ENCODE results near the gene ZFP37.

Gene ZFP37

DNA sequence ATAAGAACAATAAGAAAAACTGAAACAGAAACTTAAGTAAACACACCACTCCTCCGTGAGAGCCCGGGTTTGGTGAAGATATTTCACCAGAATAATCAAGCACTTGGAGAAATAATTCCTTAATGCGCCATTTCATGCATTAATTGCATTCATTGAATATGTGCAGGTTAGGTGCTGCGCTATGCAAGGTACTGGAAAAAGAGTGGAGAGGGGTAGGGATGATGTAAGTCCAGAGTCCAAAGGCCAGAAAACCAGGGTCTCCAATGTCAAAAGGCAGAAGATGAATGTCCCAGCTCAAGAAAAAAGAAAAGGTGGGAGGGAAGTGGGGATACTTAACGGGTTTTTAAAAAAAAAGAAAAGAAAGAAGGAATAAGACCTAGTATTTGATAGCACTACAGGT, 669 bp upstream of the ZFP37 start:
- in situ Hi-C loops (cut with HindIII; ENCODE audit: low sequenced_read_pairs), result no loop called here
- DNase-seq (ENCODE audit: low read depth), result no peak
- H3K4me3 ChIP-seq (ENCODE audit: low read depth, low read length), result peak overlapping the region; percentile 63
- TF ChIP-seq, protein P1, sequence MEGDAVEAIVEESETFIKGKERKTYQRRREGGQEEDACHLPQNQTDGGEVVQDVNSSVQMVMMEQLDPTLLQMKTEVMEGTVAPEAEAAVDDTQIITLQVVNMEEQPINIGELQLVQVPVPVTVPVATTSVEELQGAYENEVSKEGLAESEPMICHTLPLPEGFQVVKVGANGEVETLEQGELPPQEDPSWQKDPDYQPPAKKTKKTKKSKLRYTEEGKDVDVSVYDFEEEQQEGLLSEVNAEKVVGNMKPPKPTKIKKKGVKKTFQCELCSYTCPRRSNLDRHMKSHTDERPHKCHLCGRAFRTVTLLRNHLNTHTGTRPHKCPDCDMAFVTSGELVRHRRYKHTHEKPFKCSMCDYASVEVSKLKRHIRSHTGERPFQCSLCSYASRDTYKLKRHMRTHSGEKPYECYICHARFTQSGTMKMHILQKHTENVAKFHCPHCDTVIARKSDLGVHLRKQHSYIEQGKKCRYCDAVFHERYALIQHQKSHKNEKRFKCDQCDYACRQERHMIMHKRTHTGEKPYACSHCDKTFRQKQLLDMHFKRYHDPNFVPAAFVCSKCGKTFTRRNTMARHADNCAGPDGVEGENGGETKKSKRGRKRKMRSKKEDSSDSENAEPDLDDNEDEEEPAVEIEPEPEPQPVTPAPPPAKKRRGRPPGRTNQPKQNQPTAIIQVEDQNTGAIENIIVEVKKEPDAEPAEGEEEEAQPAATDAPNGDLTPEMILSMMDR (IDR thresholded peaks at IDR 0.05; ENCODE audit: low read depth, low read length, missing control alignments), result no peak

DNA sequence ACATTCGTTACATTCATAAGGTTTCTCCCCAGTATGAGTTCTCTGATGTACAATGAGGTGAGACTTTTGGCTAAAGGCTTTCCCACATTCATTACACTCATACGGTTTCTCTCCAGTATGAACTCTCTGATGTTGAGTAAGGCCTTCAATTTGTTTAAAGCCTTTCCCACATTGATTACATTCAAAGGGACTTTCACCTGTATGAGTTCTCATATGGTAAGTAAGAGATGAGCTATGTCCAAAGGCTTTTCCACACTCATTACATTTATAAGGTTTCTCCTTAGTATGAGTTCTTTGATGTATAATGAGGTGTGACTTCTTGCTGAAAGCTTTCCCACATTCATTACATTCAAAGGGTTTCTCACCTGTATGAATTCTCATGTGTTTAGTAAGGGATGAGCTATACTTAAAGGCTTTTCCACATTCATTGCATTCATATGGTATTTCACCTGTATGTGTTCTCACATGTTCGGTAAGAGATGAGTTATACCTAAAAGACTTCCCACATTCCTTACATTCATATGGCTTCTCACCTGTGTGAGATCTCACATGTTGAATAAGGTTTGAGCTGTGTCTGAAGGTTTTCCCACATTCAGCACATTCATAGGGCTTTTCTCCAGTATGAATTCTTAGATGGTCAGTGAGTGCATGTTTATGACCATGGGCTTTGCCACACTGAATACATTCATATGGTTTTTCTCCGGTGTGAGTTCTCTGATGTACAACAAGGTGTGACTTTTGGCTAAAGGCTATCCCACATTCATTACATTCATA, 13.5 kb downstream of the ZFP37 start:
- in situ Hi-C loops (cut with HindIII; ENCODE audit: low sequenced_read_pairs), result no loop called here
- no peak overlapping the region for H3K4me3 ChIP-seq (ENCODE audit: low read depth, low read length)
- TF ChIP-seq, protein P1 (IDR thresholded peaks at IDR 0.05; ENCODE audit: low read depth, low read length, missing control alignments), result no peak
- no peak for DNase-seq (ENCODE audit: low read depth)

DNA sequence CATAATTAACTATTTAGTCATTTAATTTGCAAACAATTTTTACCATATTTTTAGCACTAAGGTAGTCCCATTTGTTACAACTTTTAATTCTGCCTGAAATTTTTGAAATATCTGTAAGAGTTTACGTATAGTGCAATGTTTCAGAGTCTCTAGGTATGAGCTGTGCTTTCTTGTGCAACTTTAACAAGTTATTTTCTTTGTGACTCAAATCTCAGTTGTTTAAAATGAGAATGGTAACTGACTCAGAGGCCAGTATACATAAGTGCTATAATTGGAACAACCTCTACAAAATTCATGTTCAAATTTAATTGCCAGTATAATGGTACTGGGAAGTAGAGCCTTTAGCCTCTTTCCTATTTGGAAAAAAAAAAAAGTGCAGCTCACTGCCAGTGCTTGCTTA, 30.3 kb downstream of the ZFP37 start:
- TF ChIP-seq, protein P1 (IDR thresholded peaks at IDR 0.05; ENCODE audit: low read depth, low read length, missing control alignments), result no peak
- no peak for DNase-seq (ENCODE audit: low read depth)
- in situ Hi-C loops (cut with HindIII; ENCODE audit: low sequenced_read_pairs), result no loop called here
- H3K4me3 ChIP-seq (ENCODE audit: low read depth, low read length), result no peak overlapping the region

DNA sequence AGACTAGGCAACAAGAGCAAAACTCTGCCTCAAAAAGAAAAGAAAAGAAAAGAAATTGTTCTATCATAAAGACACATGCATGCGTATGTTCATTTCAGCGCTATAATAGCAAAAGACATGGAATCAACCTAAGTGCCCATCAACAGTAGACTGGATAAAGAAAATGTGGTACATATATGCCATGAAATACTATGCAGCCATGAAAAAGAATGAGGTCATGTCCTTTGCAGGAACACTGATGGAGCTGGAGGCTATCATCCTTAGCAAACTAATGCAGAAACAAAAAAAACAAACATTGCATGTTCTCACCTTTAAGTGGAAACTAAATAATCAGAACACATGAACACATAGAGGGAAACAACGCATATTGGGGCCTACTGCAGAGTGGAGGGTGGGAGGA, 38.3 kb downstream of the ZFP37 start:
- TF ChIP-seq, protein P1 (IDR thresholded peaks at IDR 0.05; ENCODE audit: low read depth, low read length, missing control alignments), result no peak
- no peak overlapping the region for H3K4me3 ChIP-seq (ENCODE audit: low read depth, low read length)
- no peak for DNase-seq (ENCODE audit: low read depth)
- in situ Hi-C loops (cut with HindIII; ENCODE audit: low sequenced_read_pairs), result no loop called here

DNA sequence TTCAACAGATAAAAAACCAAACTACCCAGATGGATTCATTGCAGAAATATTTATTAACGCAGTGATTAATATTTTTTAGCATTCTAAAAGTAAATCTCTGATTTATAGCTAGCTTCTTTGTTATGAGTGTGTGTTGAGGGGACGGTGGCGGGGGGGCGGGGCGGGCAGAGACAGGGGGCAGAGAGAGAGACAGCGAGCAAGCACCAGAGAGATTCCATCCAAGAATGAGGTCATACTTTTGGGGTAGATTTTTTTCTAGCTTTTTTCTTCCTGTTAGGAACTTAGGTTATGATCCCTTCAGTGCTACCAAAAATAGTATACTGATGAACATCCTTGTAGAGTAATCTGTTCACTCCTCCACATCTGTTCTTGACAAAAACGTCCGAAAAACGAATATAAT, 44.0 kb downstream of the ZFP37 start:
- in situ Hi-C loops (cut with HindIII; ENCODE audit: low sequenced_read_pairs), result no loop called here
- H3K4me3 ChIP-seq (ENCODE audit: low read depth, low read length), result peak overlapping the region; percentile 53
- DNase-seq (ENCODE audit: low read depth), result no peak
- TF ChIP-seq, protein P1 (IDR thresholded peaks at IDR 0.05; ENCODE audit: low read depth, low read length, missing control alignments), result no peak

DNA sequence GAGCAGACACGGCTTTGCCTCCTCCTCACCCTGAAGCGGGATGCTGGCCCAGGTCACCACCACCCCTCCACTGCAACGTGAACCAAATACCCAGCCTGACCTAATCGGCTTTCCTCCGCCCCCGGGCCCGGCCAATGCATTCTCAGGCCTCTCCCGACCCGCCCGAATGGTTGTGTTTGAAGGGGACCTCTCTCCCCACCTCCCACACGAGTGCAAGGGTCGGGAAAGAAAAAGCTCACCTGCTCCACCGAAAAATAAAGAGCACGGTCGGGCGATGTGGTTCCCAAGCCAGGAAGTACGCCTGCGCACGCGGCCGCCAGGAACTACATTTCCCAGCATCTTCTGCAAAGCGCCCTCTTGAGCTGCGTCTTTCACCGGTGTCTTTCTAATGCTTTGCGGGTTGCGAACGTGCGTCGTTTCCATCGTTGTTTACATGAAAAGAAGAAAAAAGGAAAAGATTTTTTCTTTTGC, 44.6 kb downstream of the ZFP37 start, which contains the start of gene ZNF883:
ZNF883 (minus strand) TSS at position 282 of the 471 bp plus-strand sequence.
- in situ Hi-C loops (cut with HindIII; ENCODE audit: low sequenced_read_pairs), result no loop called here
- peak; percentile 37 for DNase-seq (ENCODE audit: low read depth)
- peak within 1 kb of the TSS; percentile 53 for H3K4me3 ChIP-seq (ENCODE audit: low read depth, low read length)
- TF ChIP-seq, protein P1 (IDR thresholded peaks at IDR 0.05; ENCODE audit: low read depth, low read length, missing control alignments), result peak; percentile 27

Measured in astrocyte of the cerebellum (primary cell).